Epithelial cell of proximal tubule (primary cell): ENCODE data around the gene NUDT14. TPM values are rescaled to one million over a fixed set of nuclear protein-coding genes. Genes with fewer than 3 reads are reported as not detected.

Source experiments
- DNase-seq: peaks from one replicate; pipeline ENCODE4 v3.0.0-alpha.2; 2011; ENCODE audit warnings: low read depth
- H3K4me3 ChIP-seq: 2 replicates; pipeline ENCODE4 v1.5.1; 2011; ENCODE audit warnings: low read depth, mild to moderate bottlenecking, low read length
- total RNA-seq: library from RNA; depleted of rRNA; stranded (reverse); fragments of >200 nt; gene quantifications from 2 replicates; pipeline ENCODE4 v1.2.3, GENCODE V29; 2015
- TF ChIP-seq, protein P1 (sequence below): conservative IDR thresholded peaks from 2 replicates; pipeline ENCODE4 v1.5.1; 2012; ENCODE audit warnings: low read depth, mild to moderate bottlenecking, low read length

Gene NUDT14
- total RNA-seq, 1 donor from 2014 or later = 30.2 TPM

DNA sequence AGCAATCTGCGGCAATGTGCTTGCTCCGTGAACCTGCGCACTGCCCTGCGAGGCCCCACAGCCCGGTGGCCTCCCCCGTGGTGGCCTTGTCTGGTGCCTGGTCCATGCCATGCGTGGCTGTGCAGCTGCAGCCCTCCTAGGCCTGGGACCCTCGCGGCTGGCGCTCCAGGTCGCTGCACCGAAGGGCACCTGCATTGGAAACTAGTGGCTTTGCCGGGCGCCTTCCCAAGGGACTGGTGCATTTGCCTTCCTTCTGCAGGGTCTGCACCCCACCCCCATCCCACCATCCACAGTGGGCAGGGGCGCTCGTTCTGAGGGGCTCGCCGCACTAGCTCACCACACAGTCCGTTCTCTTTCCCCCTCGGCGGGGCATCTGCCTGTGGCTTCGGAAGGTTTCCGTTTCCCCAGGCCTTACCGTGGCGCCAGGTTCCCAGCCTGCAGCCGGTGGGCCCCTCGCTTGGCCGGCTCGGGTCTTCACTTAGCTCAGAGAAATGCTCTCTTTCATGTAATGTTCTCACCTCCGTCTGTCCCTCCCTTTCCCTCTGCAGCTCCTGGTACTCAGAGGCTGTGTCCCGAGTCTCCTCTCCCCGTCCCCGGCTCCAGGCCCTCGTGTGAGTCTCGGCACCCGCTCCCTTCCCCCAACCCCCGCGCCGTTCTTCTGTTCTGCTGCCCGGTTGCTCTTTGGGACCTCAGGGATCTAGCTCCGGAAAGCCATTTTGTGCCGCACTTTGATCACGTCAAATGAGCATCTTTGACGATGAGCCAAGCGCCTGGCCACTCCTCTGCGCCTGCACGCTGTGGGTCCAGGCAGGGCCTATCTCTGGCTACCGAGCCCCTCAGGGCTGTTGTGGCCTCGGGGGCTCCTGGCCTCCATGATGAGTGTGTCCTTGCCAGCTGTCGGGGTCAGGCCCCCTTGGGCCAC lies 44.5 kb downstream of the NUDT14 start:
- TF ChIP-seq, protein P1, sequence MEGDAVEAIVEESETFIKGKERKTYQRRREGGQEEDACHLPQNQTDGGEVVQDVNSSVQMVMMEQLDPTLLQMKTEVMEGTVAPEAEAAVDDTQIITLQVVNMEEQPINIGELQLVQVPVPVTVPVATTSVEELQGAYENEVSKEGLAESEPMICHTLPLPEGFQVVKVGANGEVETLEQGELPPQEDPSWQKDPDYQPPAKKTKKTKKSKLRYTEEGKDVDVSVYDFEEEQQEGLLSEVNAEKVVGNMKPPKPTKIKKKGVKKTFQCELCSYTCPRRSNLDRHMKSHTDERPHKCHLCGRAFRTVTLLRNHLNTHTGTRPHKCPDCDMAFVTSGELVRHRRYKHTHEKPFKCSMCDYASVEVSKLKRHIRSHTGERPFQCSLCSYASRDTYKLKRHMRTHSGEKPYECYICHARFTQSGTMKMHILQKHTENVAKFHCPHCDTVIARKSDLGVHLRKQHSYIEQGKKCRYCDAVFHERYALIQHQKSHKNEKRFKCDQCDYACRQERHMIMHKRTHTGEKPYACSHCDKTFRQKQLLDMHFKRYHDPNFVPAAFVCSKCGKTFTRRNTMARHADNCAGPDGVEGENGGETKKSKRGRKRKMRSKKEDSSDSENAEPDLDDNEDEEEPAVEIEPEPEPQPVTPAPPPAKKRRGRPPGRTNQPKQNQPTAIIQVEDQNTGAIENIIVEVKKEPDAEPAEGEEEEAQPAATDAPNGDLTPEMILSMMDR = no peak
- DNase-seq = no peak

GRCh38 chr14:105135700-105136395 lies 45.3 kb downstream of the NUDT14 start:
- DNase-seq = no peak
- TF ChIP-seq, protein P1 = no peak
- no peak overlapping the region for H3K4me3 ChIP-seq

More for the DNA sequence above, 44.5 kb downstream of the NUDT14 start:
- no peak overlapping the region for H3K4me3 ChIP-seq

DNA sequence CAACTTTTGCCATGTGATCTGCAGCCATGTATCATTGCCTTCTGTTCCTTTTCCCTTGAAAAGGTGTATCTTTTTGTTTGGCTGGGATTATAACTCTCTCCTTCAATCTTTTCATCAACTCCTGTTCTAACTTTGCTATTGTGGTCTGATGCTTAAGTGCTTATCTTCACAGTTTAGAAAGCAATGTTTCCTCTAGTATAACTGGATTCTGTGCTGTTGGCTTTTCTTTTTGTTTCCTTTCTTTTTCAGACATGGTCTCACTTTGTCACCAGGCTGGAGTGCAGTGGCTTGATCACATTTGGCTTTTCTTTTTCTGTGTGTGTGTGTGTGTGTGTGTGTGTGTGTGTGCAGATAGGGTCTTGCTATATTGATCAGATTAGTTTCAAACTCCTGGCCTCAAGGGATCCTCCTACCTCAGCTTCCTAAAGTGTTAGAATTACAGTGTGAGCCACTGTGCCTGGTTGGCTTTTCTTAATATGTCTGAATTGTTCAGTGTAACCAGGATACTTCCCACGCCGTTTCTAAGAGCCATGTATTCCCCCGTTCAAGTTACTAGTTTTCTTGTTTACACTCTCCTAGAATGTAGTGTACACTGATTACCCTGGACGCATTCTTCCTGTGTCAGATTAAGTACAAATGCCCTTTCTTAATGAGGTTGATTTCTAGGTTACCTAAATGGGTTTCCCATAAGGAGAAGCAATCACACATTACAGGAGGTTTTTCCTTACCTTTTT lies 48.0 kb downstream of the NUDT14 start:
- TF ChIP-seq, protein P1 = no peak
- no peak for DNase-seq
- H3K4me3 ChIP-seq = no peak overlapping the region

DNA sequence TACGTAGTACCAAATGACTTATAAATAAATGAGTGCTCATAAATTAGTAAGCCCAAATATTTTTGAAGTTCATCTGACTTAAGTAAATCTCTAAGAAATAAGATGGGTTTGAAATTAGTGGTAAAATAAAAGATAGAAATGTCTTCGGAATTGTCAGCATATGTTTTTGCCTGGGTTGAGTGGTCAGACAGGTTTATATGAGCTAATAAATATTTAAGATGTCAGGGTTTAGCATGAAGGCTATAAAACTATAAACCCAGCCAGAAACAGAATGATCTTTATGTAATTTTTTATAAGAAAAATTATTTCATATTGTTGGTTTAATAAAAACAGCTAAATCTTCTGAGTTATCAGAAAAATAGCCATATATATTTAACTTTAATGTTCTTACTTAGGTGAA lies 49.9 kb downstream of the NUDT14 start:
- TF ChIP-seq, protein P1 = no peak
- H3K4me3 ChIP-seq = no peak overlapping the region

DNA sequence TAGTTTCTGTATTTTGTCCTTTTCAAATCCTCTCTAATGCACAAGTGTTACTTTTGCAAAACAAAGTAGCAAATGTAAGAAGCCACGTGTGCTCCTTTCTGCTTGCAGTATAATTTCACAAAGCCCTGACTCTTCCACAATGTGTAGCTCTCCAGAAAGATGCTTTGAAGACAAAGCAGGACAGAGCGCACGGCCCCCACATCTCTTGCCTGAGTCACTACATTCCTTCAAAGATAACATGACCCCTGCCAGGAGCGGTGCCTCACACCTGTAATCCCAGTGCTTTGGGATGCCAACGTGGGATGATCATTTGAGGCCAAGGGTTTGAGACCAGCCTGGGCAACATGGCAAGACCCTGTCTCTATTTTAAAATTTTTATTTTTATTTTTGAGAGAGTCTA lies 53.1 kb downstream of the NUDT14 start:
- TF ChIP-seq, protein P1 = no peak
- no peak for DNase-seq
- no peak overlapping the region for H3K4me3 ChIP-seq

More for the DNA sequence above, 49.9 kb downstream of the NUDT14 start:
- no peak for DNase-seq

GRCh38 chr14:105126981-105127329 lies 54.2 kb downstream of the NUDT14 start:
- DNase-seq = no peak
- TF ChIP-seq, protein P1 = no peak
- H3K4me3 ChIP-seq = no peak overlapping the region
